SU-DHL-6 (cell line): ENCODE measurements around the gene SEMA6D.

ENCODE experiments used
- H2AFZ ChIP-seq: fragments of 200-600 bp; sonication (generic); 2 replicates; pipeline ENCODE4 v1.6.1; 2014; ENCODE audit warnings: low read depth, mild to moderate bottlenecking, moderate library complexity, mixed read lengths, antibody characterized with exemption, low read length; ENCODE audit not compliant: severe bottlenecking
- H3F3A ChIP-seq: fragments of 200-600 bp; shearing (Covaris generic); 2 replicates; pipeline ENCODE4 v1.6.0; 2016; ENCODE audit warnings: antibody characterized with exemption, mild to moderate bottlenecking; ENCODE audit not compliant: insufficient read depth
- H3K27ac ChIP-seq: fragments of 200-600 bp; sonication (generic); 2 replicates; pipeline ENCODE4 v1.5.1; 2016; ENCODE audit warnings: low read depth, mild to moderate bottlenecking, low read length, moderate library complexity, mixed read lengths
- H3K27me3 ChIP-seq: fragments of 200-600 bp; sonication (generic), shearing (Covaris generic); 2 replicates; pipeline ENCODE4 v1.6.0; 2014; ENCODE audit warnings: mild to moderate bottlenecking, low read length
- H3K36me3 ChIP-seq: fragments of 200-600 bp; sonication (generic); 2 replicates; pipeline ENCODE4 v1.6.1; 2014; ENCODE audit warnings: mild to moderate bottlenecking, low read length, mixed read lengths
- H3K4me2 ChIP-seq: fragments of 300-600, 200-600 bp; shearing (Covaris generic), sonication (generic); 2 replicates; pipeline ENCODE4 v1.6.0; 2014; ENCODE audit warnings: low read length, low read depth, mild to moderate bottlenecking; ENCODE audit not compliant: poor library complexity, severe bottlenecking
- H3K4me3 ChIP-seq: fragments of 200-600 bp; sonication (generic); 2 replicates; pipeline ENCODE4 v1.5.1; 2014; ENCODE audit warnings: antibody characterized with exemption, low read length, mild to moderate bottlenecking, mixed read lengths; ENCODE audit not compliant: insufficient read depth, poor library complexity, severe bottlenecking
- H3K79me2 ChIP-seq: fragments of 200-600 bp; sonication (generic); 2 replicates; pipeline ENCODE4 v1.6.1; 2014; ENCODE audit warnings: mild to moderate bottlenecking, low read length, moderate library complexity; ENCODE audit not compliant: insufficient read depth
- H3K9ac ChIP-seq: fragments of 200-600 bp; sonication (generic); 2 replicates; pipeline ENCODE4 v1.7.0; 2014; ENCODE audit warnings: mild to moderate bottlenecking, low read length
- H3K9me2 ChIP-seq: fragments of 200-600 bp; sonication (generic); replicated peaks from 2 replicates; pipeline ENCODE4 v1.6.1; 2014; ENCODE audit warnings: low read length; ENCODE audit not compliant: insufficient read depth
- H3K9me3 ChIP-seq: fragments of 200-600 bp; sonication (generic); 2 replicates; pipeline ENCODE4 v1.6.1; 2014; ENCODE audit warnings: low read length, mixed read lengths; ENCODE audit not compliant: insufficient read depth
- H4K20me1 ChIP-seq: fragments of 200-600 bp; sonication (generic); 2 replicates; pipeline ENCODE4 v1.6.1; 2014; ENCODE audit warnings: low read depth, mild to moderate bottlenecking, antibody characterized with exemption, low read length, moderate library complexity, mixed read lengths
- CTCF ChIP-seq: fragments of 200-600 bp; sonication (generic); IDR thresholded peaks from one replicate; pipeline ENCODE4 v1.5.1; 2017; ENCODE audit warnings: antibody characterized with exemption, mild to moderate bottlenecking, low read length, moderate library complexity; ENCODE audit not compliant: insufficient read depth, poor library complexity, severe bottlenecking
- EZH2phosphoT487 ChIP-seq: fragments of 200-600 bp; sonication (generic), shearing (Covaris generic); conservative IDR thresholded peaks from 2 replicates; pipeline ENCODE4 v1.6.1; 2018; ENCODE audit warnings: mild to moderate bottlenecking, antibody characterized with exemption, low read length, moderate library complexity, mixed read lengths

SEMA6D gene

DNA sequence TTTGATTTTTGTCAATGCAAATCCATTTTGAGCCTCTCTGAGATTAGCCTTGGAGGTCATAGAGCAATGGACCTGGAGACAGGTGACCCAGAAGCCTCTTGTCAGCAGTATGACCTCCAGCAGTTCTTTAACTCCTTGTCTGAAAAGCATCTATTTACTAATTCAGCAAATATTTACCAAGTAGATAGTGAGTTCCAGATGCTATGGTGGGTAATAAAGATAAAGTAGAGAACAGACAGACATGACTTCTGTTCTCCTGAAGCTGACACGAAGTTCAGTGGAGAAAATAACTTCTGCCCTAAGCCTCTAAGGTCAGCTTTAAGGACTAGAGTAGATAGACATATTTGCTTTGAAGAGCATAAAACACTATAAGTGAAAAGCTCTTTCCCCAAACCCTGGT lies 26.6 kb downstream of the SEMA6D start:
- H3K27ac ChIP-seq: no peak overlapping the region
- no peak overlapping the region for H3K4me3 ChIP-seq
- TF ChIP-seq CTCF: no peak
- no peak for TF ChIP-seq EZH2phosphoT487
- no peaks in the 10 kb centered on the region for H3K27me3 ChIP-seq
- no peaks in the 10 kb centered on the region for H3K79me2 ChIP-seq
- H2AFZ ChIP-seq: no peak overlapping the region
- no peak overlapping the region for H3K9ac ChIP-seq
- no peaks in the 10 kb centered on the region for H3K9me3 ChIP-seq
- H3K36me3 ChIP-seq: no peaks in the 10 kb centered on the region
- no peaks in the 10 kb centered on the region for H3K9me2 ChIP-seq
- H4K20me1 ChIP-seq: no peaks in the 10 kb centered on the region
- no peak overlapping the region for H3K4me2 ChIP-seq
- no peaks in the 10 kb centered on the region for H3F3A ChIP-seq

DNA sequence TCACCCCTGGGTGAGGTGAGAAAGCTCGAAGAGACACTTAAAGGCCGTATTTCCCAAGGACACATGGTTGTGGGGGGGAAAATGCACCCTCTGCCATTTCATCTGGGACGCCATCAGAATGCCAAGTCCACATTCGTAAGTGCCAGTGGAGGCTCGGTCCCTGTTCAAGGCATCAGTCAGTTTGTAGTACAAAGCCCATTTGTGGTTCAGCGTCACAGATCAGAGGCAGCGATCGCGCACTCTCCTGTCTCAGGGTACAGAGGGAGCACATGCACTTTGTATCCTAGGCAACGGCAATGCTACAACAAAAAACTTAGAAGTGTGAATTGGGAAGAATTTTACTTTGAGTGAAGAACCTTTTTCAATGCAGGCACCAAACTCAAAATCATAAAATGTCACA lies 27.2 kb downstream of the SEMA6D start:
- Histone ChIP-seq H2AFZ (no peak overlapping the region), H3K36me3 (no peaks in the 10 kb centered on the region)

GRCh38 chr15:47744973-47745372 lies 27.7 kb downstream of the SEMA6D start:
- no peaks in the 10 kb centered on the region for H3K9me3 ChIP-seq
- no peaks in the 10 kb centered on the region for H3K27me3 ChIP-seq
- no peaks in the 10 kb centered on the region for H3K79me2 ChIP-seq
- H3K9ac ChIP-seq: no peak overlapping the region
- TF ChIP-seq EZH2phosphoT487 (no peak), CTCF (no peak)
- H4K20me1 ChIP-seq: no peaks in the 10 kb centered on the region
- H3K4me2 ChIP-seq: no peak overlapping the region
- H3F3A ChIP-seq: no peaks in the 10 kb centered on the region
- no peaks in the 10 kb centered on the region for H3K9me2 ChIP-seq
- no peak overlapping the region for H2AFZ ChIP-seq
- no peak overlapping the region for H3K27ac ChIP-seq
- H3K36me3 ChIP-seq: no peaks in the 10 kb centered on the region
- H3K4me3 ChIP-seq: no peak overlapping the region

More for the DNA sequence above, 27.2 kb downstream of the SEMA6D start:
- H3F3A ChIP-seq: no peaks in the 10 kb centered on the region
- H3K4me3 ChIP-seq: no peak overlapping the region
- no peak overlapping the region for H3K27ac ChIP-seq
- H3K9ac ChIP-seq: no peak overlapping the region
- TF ChIP-seq EZH2phosphoT487 (no peak), CTCF (no peak)
- no peaks in the 10 kb centered on the region for H3K9me3 ChIP-seq
- H3K9me2 ChIP-seq: no peaks in the 10 kb centered on the region
- H3K79me2 ChIP-seq: no peaks in the 10 kb centered on the region
- H3K27me3 ChIP-seq: no peaks in the 10 kb centered on the region
- H3K4me2 ChIP-seq: no peak overlapping the region
- no peaks in the 10 kb centered on the region for H4K20me1 ChIP-seq
